HepG2 (cell line): ENCODE data around the gene PPP1R3F. TPM values are rescaled to one million over a fixed set of nuclear protein-coding genes. Genes with fewer than 3 reads are reported as not detected.

Experiments used
- ATAC-seq: fragments of 200-7000 bp; cut with Tn5 transposase; 3 replicates; pipeline ENCODE4 v1.9.1; 2020; ENCODE audit warnings: mild to moderate bottlenecking, moderate library complexity
- BruUV-seq: library from RNA; stranded (reverse); fragments of 400-500 nt; replicated peaks from 2 replicates; lab custom pipeline; 2021; lab: Mats Ljungman, UMichigan
- CTCF ChIA-PET: fragments of 300-600 bp; formaldehyde crosslinking; extraction: SDS; loops from one replicate; lab custom pipeline; 2021; ENCODE audit warnings: low total read pairs, inconsistent platforms, low intra/inter-chr PET ratio; lab: Yijun Ruan, JAX
- POLR2A ChIA-PET: fragments of 350-600 bp; sonication (Branson Sonifier 250); formaldehyde crosslinking; loops from one replicate; lab custom pipeline; 2020; ENCODE audit warnings: antibody characterized with exemption, inconsistent platforms; lab: Yijun Ruan, JAX
- DNase-seq: peaks from one replicate; pipeline ENCODE4 v3.0.0-alpha.2; 2015; ENCODE audit warnings: low spot score
- FAIRE-seq: peaks from 3 replicates; lab custom pipeline; 2011; peaks lifted over from hg19 to GRCh38; lab: Jason Lieb, UNC
- H2AFZ ChIP-seq: one replicate; pipeline ENCODE4 v1.6.1; 2011; ENCODE audit warnings: low read length, inconsistent platforms
- H3K27ac ChIP-seq: fragments of 300-600 bp; 3 replicates; pipeline ENCODE4 v1.8.0; 2011; ENCODE audit warnings: mixed run types, mild to moderate bottlenecking, mixed read lengths, low read length, inconsistent platforms; ENCODE audit not compliant: insufficient read depth; ENCODE audit errors: extremely low read length
- H3K27me3 ChIP-seq, 2 experiments: fragments of 200-600 bp in 1 of 2; 2 replicates in 1 of 2; 3 replicates in 1 of 2; pipeline versions ENCODE4 v1.6.0 to v1.8.0; 2011; ENCODE audit warnings: low read length in 2 of 2, mild to moderate bottlenecking in 2 of 2, moderate library complexity in 2 of 2, inconsistent platforms in 1 of 2; ENCODE audit not compliant: insufficient read depth in 2 of 2, control insufficient read depth in 1 of 2
- H3K36me3 ChIP-seq, 2 experiments: fragments of 200-600 bp in 1 of 2; replicated peaks in 1 of 2; 2 replicates in 1 of 2; 3 replicates in 1 of 2; pipeline versions ENCODE4 v1.5.1 to v1.8.0; 2011; ENCODE audit warnings: low read length in 2 of 2, inconsistent platforms in 1 of 2; ENCODE audit not compliant: insufficient read depth in 2 of 2, control insufficient read depth in 1 of 2
- H3K4me1 ChIP-seq: 2 replicates; pipeline ENCODE4 v1.5.1; 2012; ENCODE audit warnings: low read length, inconsistent platforms; ENCODE audit not compliant: insufficient read depth
- H3K4me2 ChIP-seq: 2 replicates; pipeline ENCODE4 v1.6.0; 2011; ENCODE audit warnings: low read depth, low read length, inconsistent platforms
- H3K4me3 ChIP-seq, 3 experiments: fragments of 200-600 bp in 1 of 3; sonication (generic), shearing (Covaris generic) in 1 of 3; replicated peaks in 1 of 3; 2 replicates each; pipeline ENCODE4 v1.5.1; 2011 to 2016; ENCODE audit warnings: low read length in 3 of 3, inconsistent platforms in 2 of 3, low read depth in 2 of 3, mild to moderate bottlenecking in 2 of 3, control low read depth in 1 of 3, mixed read lengths in 1 of 3; ENCODE audit not compliant: insufficient read depth in 1 of 3
- H3K79me2 ChIP-seq: one replicate; pipeline ENCODE4 v1.6.1; 2011; ENCODE audit warnings: low read length, inconsistent platforms; ENCODE audit not compliant: insufficient read depth
- H3K9ac ChIP-seq: 2 replicates; pipeline ENCODE4 v1.6.0; 2011; ENCODE audit warnings: mild to moderate bottlenecking, low read depth, low read length, inconsistent platforms; ENCODE audit not compliant: insufficient read depth
- H3K9me3 ChIP-seq: 2 replicates; pipeline ENCODE4 v1.5.1; 2012; ENCODE audit warnings: mild to moderate bottlenecking, low read length
- H4K20me1 ChIP-seq: 2 replicates; pipeline ENCODE4 v1.6.0; 2011; ENCODE audit warnings: inconsistent platforms, mild to moderate bottlenecking, low read length, moderate library complexity; ENCODE audit not compliant: insufficient read depth
- SRSF4 ChIP-seq: fragments of 200-400 bp; formaldehyde crosslinking; IDR thresholded peaks from one replicate; pipeline ENCODE4 v1.6.1; 2018; ENCODE audit warnings: mild to moderate bottlenecking, low read depth, low read length, moderate library complexity; ENCODE audit not compliant: poor library complexity, severe bottlenecking
- WGBS: methylation state at CpG from one replicate; pipeline ENCODE4 v1.1.6; 2017; ENCODE audit warnings: low lambda C conversion rate; 5-methylcytosine and 5-hydroxymethylcytosine counted together
- in situ Hi-C: cut with HindIII; loops from 2 replicates; pipeline ENCODE4 v1.10.0; 2017; ENCODE audit warnings: low pct_unique_long_range_greater_than_20kb; ENCODE audit not compliant: extremely low pct_ligation_motif_present
- intact Hi-C: fragments of 100-400 bp; cut with micrococcal nuclease; formaldehyde crosslinking; loops from one replicate; pipeline ENCODE4 v1.10.0; 2022; ENCODE audit not compliant: unreplicated experiment
- polyA plus RNA-seq, 8 experiments: library from polyadenylated mRNA; depleted of rRNA in 3 of 8; stranded (reverse) in 7 of 8; unstranded in 1 of 8; fragments of >200 nt; fragmentation: Illumina TruSeq in 4 of 8; extraction: Trizol in 4 of 8; gene quantifications; 2 replicates each; pipeline versions ENCODE4 v1.2.1 to v1.2.3, GENCODE V29; 2011 to 2016; ENCODE audit warnings: low read depth in 4 of 8, missing spikeins in 1 of 8, mixed read lengths in 1 of 8; ENCODE audit not compliant: insufficient read depth in 1 of 8
- total RNA-seq, 5 experiments: library from RNA; depleted of rRNA; stranded (reverse); fragments of >200 nt; fragmentation: Illumina TruSeq; extraction: Trizol; gene quantifications; 2 replicates each; pipeline ENCODE4 v1.2.3, GENCODE V29; 2016; ENCODE audit warnings: low read depth in 1 of 5
- TF ChIP-seq, protein P1 (sequence below): IDR thresholded peaks from 2 replicates; pipeline ENCODE4 v1.6.1; 2016; ENCODE audit warnings: missing genetic modification reagents, missing compliant biosample characterization
- TF ChIP-seq, protein P2 (sequence below): sonication (generic); formaldehyde crosslinking; IDR thresholded peaks from 2 replicates; pipeline ENCODE4 v1.5.1; 2020; ENCODE audit warnings: mild to moderate bottlenecking, missing genetic modification reagents, moderate library complexity

Gene PPP1R3F
- total and polyA plus RNA-seq, 2 of the 13 experiments (the other 11 are each of a cell fraction or from before 2014, with no cell fraction given) = 0.82 to 0.84 TPM

DNA sequence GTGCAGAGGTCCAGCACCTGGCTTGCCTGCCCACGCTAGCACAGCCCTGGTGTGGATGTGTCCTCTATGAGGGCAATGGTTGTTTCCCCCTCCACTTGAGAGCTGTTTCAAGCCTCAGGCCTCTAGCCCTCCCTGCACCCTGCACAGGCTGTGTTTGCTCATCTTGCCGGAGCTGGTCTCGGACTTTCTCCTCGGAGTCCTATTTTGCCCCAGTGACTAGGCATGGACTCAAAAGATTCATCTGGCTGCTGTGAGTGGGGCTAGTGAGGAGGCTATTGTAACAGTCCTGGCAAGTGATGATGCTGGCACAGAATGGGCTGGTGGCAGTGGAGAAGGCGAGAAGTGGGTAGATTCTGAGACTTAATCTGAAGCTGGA, 10.9 kb upstream of the PPP1R3F start:
- ChIA-PET CTCF (no interaction called here), POLR2A (interaction anchor here (1.8 kb wide), 1 partner anchor 10 kb away, joined by 6 read pairs; the partner anchor contains the start of gene PPP1R3F)
- DNase-seq (peak; percentile 1), FAIRE-seq (peak; percentile 76), ATAC-seq (peak; percentile 80)
- Histone ChIP-seq H3K36me3 (no peaks in the 10 kb centered on the region), H3K27ac (no peak overlapping the region), H3K9me3 (no peaks in the 10 kb centered on the region), H3K4me2 (peak overlapping the region; percentile 23; the same call in 1 of the 2 replicates), H3K4me1 (peaks cover 11% of the 10 kb centered on the region), H3K27me3 (no peaks in the 10 kb centered on the region), H2AFZ (no peak overlapping the region), H3K79me2 (no peaks in the 10 kb centered on the region), H3K9ac (no peak overlapping the region), H3K4me3 (no peak overlapping the region), H4K20me1 (no peaks in the 10 kb centered on the region)
- BruUV-seq = no TSS peak
- intact Hi-C loops (no loop called here), in situ Hi-C loops (no loop called here)
- WGBS = 25% methylated on average over 1 of the region's 5 CpGs
- TF ChIP-seq, protein P1, sequence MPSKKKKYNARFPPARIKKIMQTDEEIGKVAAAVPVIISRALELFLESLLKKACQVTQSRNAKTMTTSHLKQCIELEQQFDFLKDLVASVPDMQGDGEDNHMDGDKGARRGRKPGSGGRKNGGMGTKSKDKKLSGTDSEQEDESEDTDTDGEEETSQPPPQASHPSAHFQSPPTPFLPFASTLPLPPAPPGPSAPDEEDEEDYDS (CRISPR knock-in tag) = no peak
- TF ChIP-seq SRSF4 = no peak
- TF ChIP-seq, protein P2, sequence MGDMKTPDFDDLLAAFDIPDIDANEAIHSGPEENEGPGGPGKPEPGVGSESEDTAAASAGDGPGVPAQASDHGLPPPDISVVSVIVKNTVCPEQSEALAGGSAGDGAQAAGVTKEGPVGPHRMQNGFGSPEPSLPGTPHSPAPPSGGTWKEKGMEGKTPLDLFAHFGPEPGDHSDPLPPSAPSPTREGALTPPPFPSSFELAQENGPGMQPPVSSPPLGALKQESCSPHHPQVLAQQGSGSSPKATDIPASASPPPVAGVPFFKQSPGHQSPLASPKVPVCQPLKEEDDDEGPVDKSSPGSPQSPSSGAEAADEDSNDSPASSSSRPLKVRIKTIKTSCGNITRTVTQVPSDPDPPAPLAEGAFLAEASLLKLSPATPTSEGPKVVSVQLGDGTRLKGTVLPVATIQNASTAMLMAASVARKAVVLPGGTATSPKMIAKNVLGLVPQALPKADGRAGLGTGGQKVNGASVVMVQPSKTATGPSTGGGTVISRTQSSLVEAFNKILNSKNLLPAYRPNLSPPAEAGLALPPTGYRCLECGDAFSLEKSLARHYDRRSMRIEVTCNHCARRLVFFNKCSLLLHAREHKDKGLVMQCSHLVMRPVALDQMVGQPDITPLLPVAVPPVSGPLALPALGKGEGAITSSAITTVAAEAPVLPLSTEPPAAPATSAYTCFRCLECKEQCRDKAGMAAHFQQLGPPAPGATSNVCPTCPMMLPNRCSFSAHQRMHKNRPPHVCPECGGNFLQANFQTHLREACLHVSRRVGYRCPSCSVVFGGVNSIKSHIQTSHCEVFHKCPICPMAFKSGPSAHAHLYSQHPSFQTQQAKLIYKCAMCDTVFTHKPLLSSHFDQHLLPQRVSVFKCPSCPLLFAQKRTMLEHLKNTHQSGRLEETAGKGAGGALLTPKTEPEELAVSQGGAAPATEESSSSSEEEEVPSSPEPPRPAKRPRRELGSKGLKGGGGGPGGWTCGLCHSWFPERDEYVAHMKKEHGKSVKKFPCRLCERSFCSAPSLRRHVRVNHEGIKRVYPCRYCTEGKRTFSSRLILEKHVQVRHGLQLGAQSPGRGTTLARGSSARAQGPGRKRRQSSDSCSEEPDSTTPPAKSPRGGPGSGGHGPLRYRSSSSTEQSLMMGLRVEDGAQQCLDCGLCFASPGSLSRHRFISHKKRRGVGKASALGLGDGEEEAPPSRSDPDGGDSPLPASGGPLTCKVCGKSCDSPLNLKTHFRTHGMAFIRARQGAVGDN = 0 out of 2 replicates have a peak, but pooled peaks have one; percentile 6
